Activated CD4-positive, alpha-beta T cell treated with anti-CD3 and anti-CD28 coated beads, Interleukin-2, amount 50 U/mL, for 16 hours (primary cell): ENCODE results near the gene PPIE.
A peak's percentile ranks its signal among the peaks of the same experiment; 100 is the strongest.
"Not testable (repeated sequence)": the region's sequence is repeated elsewhere in the genome, so short reads cannot be mapped to it uniquely, and the experiment has no call there.

Source experiments
- DNase-seq: peaks from one replicate; pipeline ENCODE4 v3.0.0-alpha.2; 2020

PPIE gene

GRCh38 chr1:39779821-39780220 is 41.1 kb downstream of the PPIE start:
- DNase-seq: no peak

- DNase-seq: no peak
These were observed 42.6 kb downstream of the PPIE start for GRCh38 chr1:39781349-39781715.

GRCh38 chr1:39782103-39782502 is 43.4 kb downstream of the PPIE start:
- DNase-seq: no peak

GRCh38 chr1:39782685-39783084 is 44.0 kb downstream of the PPIE start:
- not testable (repeated sequence) for DNase-seq

- DNase-seq: not testable (repeated sequence)
These were observed 47.8 kb downstream of the PPIE start for GRCh38 chr1:39786303-39787107.

- DNase-seq: not testable (repeated sequence)
These were observed 48.4 kb downstream of the PPIE start for GRCh38 chr1:39787108-39787375.

- DNase-seq: no peak
These were observed 48.8 kb downstream of the PPIE start for GRCh38 chr1:39787468-39787867.

- not testable (repeated sequence) for DNase-seq
These were observed 49.3 kb downstream of the PPIE start for GRCh38 chr1:39787964-39788363.

GRCh38 chr1:39788426-39788757 is 49.7 kb downstream of the PPIE start:
- no peak for DNase-seq

- peak; percentile 40 for DNase-seq
These were observed 50.3 kb downstream of the PPIE start, which contains the start of gene BMP8B for GRCh38 chr1:39788758-39789570. BMP8B (minus strand) TSS chr1:39788865; CDS start chr1:39788485, 380 bp downstream.

GRCh38 chr1:39789571-39790110 is 51.0 kb downstream of the PPIE start:
- no peak for DNase-seq

- DNase-seq: no peak
These were observed 53.2 kb downstream of the PPIE start for GRCh38 chr1:39791838-39792237.

- peak; percentile 24 for DNase-seq
These were observed 57.0 kb downstream of the PPIE start for GRCh38 chr1:39795651-39796050.

GRCh38 chr1:39798859-39799769 is 60.4 kb downstream of the PPIE start:
- DNase-seq: peak; percentile 91

- DNase-seq: peak; percentile 71
These were observed 61.2 kb downstream of the PPIE start for GRCh38 chr1:39799770-39800470.

GRCh38 chr1:39800471-39800835 is 61.8 kb downstream of the PPIE start:
- DNase-seq: no peak

GRCh38 chr1:39802496-39803260 is 64.0 kb downstream of the PPIE start:
- no peak for DNase-seq

- no peak for DNase-seq
These were observed 66.7 kb downstream of the PPIE start for GRCh38 chr1:39805385-39805784.

- DNase-seq: no peak
These were observed 70.3 kb downstream of the PPIE start for GRCh38 chr1:39808784-39809517.

- DNase-seq: no peak
These were observed 74.2 kb downstream of the PPIE start for GRCh38 chr1:39812913-39813312.
